NCI-H345 treated with DMSO at 0.1 percent for 48 hours (cell line): ENCODE results near the gene CAMK1D.
"Not testable (repeated sequence)": the region's sequence is repeated elsewhere in the genome, so short reads cannot be mapped to it uniquely, and the experiment has no call there.

ENCODE experiments used
- DNase-seq: peaks from one replicate; lab custom pipeline; 2025; ENCODE audit not compliant: unreplicated experiment; lab: John Stamatoyannopoulos, UW

Gene CAMK1D

DNA sequence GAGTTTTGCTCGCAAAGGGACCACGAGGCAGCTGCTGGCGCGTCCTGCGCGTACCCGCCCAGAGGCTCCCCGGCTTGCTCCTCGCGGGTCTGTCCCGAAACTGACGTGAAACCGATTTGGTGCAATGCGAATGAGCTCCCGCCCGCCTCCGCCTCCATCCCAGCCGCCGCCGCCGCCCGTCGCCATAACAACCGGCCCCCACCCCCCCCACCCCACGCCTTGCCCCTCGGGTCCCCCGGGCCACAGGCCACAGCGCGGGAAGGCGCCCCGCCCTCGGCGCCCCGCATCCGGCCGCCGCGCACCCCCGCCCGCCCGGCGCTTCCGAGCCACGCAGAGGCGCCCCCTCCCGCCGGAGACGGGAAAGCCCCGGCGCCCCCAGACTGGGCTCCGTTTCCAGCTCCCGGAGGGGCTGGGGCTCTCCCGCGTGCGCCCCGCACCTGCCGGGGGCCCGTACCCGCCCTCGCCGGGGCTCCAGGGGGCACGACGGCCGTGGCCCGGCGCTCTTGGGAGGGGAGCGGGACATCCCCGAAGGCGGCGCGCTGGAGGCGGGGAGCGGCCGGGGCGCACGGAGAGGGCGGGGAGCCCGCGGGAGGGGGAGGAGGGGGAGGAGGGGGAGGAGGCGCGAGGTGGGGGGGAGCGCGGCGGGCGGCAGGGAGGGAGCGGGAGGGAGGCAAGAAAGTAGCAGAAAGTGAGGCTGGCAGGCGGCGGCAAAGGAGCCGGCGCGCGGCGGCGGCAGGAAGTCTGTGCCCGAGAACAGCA lies at the start of gene CAMK1D:
Gene CAMK1D, plus strand, starts transcription at position 678 of the 759 bp plus-strand sequence.
- DNase-seq = peak; percentile 17

DNA sequence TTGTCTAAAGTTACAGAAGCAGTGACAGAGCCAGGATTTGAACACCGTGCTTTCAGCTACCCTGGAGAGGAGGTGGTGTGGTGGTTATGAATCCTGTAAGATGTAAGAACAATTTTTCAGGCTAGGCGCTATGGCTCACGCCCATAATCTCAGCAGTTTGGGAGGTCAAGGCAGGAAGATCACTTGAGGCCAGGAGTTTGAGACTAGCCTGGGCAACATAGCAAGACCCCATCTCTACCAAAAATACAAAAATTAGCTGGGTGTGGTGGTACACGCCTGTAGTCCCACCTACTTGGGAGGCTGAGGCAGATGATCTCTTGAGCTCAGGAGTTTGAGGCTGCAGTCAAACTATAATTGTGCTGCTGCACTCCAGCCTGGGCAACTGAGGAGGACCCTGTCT lies 48.3 kb upstream of the CAMK1D start:
- not testable (repeated sequence) for DNase-seq

DNA sequence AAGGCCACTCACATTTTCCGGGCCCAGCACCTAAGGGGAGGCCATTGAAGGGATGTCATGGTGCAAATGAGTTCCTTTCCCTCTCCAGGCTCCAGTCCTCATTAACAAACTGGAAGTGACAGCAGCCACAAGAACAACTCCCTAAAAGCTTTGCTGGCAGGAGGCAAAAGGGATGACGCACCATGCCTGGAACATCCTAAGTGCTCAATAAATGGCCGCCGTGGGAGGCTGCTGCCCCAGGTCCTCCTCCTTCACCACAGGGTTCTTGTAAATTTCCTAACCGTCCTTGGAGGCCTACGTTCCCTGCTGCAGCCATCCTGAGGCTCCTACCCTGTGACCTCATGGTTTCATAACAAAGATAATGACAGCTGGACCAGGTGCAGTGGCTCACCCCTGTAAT lies 41.3 kb upstream of the CAMK1D start:
- no peak for DNase-seq

DNA sequence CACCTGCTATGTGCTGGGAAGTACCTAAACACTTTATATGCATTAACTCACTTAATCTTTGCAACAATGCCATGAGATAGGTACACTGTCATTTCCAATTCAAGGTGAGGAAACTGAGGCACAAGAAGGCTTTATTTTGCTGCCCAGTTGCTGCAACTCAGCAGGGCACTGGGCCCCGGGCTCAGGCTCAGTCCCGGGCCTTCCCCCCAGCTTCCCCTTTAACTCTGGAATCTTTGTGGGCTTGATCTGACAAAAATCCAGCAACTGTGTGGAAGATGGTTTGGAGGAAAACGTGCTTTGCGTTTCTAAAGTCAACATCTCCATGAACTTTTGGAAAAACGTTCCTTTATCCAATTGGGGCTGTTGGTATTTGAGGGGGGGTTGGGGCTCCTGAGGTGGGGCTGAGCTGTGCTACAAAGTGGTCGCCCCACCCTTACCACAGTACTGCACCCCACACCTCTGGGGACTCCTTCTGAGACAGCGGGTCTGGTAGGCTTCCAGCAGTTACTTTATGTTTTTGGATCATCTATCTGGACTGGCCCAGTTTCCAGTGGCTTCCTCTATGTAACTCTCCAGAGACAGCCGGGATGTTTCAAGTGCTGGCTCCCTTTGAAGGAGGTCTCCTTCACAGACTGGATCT lies 40.5 kb upstream of the CAMK1D start:
- no peak for DNase-seq

DNA sequence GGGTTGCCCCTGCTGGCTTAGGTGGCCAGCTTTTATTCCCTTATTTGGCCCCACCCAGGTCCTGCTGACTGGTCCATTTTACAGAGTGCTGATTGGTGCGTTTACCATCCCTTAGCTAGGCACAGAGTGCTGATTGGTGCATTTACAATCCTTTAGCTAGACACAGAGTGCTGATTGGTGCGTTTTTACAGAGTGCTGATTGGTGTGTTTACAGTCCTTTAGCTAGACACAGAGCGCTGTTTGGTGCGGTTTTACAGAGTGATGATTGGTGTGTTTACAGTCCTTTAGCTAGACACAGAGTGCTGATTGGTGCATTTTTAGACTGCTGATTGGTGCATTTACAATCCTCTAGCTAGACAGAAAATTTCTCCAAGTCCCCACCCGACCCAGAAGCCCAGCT lies 39.6 kb upstream of the CAMK1D start:
- not testable (repeated sequence) for DNase-seq

DNA sequence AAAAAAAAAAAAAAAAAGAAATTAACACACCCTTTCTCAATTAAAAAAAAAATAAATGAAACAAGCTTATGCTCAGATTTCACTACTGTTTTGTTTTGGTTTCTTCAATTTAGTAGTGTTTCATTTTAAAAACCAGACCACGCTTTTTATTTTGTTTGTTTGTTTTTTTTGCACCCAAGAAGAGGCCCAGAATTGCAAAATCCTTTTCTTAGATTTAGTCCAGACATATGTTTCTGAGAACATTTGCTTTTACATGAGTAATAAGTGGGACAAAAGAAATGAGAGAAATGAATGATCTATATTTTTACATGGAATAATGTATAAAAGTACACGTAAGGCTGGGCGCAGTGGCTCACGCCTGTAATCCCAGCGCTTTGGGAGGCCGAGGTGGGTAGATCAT lies 34.5 kb upstream of the CAMK1D start:
- no peak for DNase-seq

DNA sequence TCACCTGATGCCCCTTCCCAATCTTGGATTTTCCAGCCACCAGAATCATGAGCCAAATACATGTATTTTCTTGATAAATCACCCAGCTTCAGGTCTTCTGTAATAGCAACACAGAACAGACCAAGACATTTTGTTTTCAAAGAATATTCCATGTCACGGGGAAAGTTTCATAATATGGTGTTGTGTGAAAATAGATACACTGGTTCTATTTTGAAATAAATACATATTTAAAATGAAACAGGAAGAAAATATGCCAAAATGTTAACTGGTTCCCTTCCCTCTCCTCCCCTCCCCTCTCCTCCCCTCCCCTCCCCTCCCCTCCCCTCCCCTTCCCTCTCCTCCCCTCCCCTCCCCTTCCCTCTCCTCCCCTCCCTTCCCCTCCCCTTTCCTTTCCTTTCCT lies 30.3 kb upstream of the CAMK1D start:
- no peak for DNase-seq

DNA sequence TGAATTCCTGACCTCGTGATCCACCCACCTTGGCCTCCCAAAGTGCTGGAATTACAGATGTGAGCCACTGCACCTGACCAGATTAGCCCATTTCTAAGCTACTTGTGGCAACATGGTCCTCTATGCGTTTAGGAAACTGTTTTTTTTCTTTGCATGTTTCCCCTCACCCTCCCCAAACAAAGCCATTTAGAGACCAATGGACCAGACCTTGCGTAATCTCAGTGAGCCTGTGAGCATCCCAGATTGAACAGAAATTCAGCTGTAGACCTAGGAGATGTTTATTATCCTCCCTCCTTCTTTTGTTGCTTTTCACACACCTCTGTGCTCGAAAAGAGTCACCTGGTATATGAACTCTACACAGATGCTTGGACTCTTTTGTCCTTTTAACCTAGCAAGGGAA lies 28.5 kb upstream of the CAMK1D start:
- no peak for DNase-seq

DNA sequence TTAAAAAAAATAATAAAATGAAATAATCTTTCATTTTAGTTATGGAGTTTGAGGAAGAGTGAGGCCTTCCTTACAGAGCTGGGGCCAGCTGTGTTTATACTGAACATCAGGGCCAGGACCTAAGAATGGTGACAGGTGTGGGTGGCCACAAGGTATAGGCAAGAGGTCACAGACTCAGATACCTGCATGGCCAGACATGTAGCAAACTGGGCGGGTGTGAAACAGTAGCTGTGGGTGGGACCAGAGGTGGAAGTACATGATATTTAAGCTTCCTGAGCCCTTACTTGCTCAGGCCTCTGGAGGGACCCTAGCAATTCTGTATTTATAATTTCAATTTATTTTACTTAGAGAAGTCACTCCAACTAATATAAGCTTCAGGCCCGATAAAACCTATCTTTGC lies 27.7 kb upstream of the CAMK1D start:
- DNase-seq = no peak

DNA sequence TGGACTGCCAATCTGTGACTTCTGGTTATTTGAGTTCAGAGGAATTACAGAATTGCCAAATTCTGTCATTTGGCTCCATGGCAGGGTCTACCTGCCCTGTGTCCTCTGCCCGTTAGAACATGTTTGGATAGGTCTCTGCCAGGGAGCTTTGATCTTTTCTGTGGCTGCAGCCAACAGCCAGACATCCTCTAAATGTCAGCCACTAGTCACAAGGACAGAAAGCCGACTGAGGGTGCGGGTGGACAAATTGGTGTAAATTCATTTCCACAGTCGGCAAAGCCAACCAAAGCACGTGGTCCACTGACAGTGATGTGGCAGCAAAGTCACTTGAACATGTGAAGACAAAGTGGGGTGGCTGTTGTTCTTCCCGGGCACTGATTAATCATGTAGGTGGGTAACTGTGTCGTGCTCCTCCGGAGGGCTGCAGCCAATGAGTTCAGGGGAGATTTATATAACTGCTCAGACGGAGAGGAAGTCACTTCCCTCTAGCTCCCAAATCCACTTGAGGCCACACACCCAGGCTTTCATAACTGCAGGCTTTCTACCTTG lies 26.7 kb upstream of the CAMK1D start:
- DNase-seq = no peak

DNA sequence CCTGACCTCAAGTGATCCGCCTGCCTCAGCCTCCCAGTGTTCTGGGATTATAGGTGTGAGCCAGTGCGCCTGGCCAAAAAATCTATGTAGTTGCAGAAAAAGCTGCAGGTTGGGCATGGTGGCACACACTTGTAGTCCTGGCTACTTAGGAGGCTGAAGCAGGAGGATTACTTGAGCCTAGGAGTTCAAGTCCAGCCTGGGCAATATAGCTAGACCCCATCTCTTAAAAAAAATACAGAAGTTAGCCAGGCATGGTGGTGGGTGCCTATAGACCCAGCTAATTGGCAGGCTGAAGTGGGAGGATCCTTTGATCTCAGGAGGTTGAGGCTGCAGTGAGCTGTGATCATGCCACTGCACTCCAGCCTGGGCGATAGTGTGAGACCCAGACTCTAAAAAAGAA lies 24.8 kb upstream of the CAMK1D start:
- DNase-seq = no peak

DNA sequence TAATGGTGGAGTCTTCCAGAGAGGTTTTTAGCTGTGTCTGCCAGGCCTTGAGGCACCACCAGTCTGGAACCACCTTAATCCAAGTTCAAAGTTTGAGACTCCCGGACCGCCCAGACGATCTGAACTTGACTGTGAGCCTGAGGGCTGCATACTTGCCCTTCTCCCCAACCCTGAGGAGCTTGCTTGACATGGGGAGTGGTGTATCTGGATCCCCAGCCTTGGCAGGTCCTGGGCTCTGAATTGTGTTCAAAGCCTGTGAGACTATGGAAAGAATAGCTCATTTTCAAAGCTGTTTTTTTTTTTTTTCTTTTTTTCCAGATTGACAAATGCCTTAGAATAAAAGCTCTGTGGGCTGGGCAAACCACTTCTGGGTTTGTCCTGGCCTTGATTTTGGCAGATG lies 22.3 kb upstream of the CAMK1D start:
- DNase-seq = no peak

DNA sequence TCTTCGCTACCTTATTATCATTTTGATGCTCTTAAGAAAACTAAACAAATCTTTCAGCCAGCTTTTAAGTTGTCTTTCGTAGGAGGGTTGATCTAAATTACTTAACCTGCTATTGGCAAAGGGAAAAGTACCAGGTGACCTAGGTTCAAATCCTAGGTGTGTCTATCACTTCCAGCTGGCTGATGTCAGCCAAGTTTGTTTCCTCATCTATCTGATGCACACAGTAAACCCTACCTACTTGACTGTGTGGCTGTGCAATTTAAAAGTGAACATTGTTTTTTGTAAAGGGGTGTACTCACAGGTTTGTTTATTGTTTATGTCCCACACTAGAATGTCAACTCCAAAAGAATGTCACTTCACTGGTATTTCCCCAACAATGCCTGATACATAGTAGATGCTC lies 21.9 kb upstream of the CAMK1D start:
- DNase-seq = no peak

DNA sequence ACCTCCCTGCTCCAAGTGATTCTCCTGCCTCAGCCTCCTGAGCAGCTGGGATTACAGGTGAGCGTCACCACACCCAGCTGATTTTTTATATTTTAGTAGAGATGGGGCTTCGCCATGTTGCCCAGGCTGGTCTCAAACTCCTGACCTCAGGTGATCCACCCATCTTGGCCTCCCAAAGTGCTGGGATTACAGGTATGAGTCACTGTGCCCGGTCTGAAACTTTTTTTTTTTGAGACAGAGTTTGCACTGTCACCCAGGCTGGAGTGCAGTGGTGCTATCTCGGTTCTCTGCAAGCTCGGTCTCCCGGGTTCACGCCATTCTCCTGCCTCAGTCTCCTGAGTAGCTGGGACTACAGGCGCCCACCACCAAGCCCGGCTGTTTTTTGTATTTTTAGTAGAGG lies 21.0 kb upstream of the CAMK1D start:
- DNase-seq = not testable (repeated sequence)

DNA sequence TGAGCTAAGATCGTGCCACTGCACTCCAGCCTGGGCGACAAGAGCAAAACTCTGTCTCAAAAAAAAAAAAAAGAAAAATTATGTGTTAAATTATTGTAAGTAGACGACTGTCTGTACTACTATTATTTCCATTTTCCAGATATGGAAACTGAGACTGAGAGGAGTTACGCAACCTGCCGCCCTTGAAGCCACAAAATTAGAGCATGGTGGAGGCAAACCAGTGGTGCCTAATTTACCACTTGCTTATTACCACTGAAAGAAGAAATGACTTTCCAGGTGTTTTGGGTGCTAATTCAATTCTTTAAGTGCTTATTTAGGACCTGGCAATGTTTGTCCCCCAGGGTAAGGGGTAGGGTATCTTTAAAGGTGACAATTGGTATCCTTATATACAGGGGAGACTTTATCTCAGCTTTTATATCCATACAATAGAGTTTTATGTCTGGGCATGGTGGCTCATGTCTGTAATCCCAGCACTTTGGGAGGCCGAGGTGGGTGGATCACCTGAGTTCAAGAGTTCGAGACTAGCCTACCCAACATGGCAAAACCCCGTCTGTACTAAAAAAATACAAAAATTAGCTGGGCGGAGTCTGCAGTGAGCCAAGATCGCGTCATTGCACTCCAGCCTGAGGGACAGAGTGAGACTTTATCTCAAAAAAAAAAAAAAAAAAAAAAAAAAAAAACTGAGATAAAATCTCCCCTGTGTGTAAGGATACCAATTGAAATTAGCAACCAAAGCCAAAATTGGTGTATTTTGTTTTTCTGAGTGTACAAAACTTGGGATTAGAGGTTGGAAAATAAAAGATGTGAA lies 16.6 kb upstream of the CAMK1D start:
- DNase-seq = no peak

DNA sequence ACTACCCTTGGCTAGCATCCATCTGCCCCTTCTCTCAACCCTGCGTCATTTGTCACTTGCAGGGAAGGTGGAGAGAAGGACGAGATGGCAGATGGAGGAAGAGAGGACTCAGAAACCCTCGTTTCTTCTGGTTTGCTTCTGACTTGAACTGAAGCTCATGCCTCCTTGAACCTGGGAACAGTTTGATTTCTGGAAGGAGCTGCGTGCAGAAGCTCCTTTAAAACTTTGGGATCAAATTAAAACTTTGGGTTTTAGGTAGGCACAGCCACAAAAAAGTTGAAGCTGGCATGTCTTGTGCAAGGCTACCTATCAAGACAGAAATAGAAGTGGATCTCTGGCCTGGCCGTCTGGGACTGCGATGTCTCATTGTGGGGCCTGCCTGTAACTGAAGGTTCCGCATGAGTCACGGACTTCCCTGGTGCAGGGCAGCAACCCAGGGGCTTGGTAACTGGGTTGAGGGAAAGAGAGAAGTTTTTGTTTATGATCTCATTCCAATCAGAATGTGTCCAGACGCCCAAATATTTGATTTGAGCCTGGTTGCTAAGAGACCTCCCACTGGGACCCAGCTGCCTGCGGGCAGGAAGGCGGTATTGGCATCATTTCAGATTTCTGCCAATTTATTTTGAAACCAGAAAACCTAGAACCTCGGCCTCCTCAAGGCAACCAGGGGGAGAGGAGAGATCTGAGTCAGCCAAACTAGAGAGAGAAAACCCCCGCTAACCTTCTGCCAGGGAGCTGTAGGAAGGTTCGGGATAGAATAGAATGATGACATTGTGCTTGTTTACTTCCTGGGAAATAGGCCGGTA lies 15.8 kb upstream of the CAMK1D start:
- DNase-seq = peak; percentile 23

DNA sequence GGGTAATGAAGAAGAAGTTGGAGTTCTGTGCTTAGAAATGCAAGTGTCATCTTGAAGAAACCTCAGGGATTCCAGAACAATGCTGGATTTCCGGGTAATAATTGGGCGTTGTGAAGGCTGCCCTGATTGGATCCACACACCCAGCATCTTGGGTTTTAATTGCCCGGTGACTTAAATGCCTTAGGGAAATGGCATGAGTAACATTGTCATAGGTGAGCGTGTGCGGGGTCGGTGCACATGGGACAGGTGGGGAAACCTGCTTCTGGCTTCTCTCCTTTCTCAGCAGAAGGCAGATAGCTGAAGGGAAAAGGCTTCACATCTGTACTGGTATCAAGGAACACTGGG lies 15.2 kb upstream of the CAMK1D start:
- no peak for DNase-seq

DNA sequence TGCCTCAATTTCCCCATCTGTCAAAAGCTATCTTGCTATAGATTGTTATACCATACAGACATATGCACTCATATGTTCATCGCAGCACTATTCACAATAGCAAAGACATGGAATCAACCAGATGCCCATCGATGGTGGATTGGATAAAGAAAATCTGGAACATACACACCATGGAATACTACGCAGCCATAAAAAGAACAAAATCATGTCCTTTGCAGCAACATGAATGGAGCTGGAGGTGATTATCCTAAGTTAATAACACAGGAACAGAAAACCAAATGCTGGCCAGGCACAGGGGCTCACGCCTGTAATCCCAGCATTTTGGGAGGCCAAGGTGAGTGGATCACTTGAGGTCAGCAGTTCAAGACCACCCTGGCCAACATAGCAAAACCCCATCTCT lies 14.2 kb upstream of the CAMK1D start:
- not testable (repeated sequence) for DNase-seq

DNA sequence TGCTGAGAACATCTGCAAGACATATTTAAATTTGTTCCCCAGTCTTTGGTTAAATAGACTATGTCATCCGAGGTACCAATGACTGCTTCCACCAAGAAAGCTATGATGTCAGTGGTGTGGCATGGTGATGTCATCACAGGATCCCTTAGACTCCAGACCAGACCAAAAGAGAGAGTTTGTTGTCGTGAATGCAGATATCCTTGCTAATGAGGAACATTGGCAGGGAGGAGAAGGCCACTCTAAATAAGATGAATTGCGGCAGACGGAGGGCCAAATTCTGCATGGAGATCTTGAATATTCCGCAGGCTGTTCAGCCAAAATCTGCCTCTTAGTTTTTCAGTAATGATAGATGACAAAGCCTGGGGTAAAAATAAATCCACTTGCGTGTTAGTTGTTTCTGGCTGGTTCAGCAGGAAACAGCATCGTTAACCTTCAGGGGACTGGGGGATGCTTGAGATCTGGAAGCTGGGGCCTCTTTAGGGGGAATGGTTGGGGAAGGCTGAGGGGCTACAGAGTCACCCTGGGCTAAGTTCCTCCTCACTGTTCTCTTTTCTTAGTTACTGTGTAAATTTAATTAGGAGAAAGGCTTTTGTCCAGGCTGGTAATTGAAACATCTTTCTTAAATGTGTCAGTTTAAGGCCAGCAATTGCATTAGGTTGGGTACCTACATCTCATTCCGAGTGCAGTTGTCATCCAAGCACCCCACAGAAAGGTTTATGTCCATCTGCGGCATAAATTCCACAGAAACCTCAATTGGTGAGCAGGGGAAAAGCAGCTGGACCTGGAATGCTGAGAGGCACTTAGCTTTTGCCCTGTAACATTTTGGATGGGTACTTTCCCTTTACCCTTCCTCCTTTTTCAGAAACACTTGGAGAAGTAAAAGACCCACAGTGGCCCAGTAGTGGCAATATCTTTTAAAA lies 11.6 kb upstream of the CAMK1D start:
- DNase-seq = no peak

DNA sequence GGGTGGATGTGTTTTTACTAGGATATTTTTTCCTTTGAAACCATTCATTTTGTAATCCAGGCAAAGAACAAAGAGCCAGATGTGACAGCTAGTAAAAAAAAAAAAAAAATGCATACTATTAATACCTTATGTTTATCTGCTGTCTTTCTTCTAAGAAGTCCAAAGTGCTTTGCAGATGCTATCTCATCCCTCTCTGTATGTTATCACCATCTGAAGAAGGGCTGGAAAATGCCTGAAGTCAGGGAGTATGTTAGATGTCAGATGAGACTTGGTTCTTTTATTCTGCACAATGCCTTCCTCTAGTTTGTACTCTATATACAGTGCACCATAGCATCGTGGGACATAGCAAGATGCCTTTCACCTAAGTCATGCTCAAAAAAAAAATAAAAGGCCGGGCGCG lies 10.4 kb upstream of the CAMK1D start:
- DNase-seq = no peak
